Lung (tissue), 12 donors: ENCODE results near the gene FGD5. TPM values are rescaled to one million over a fixed set of nuclear protein-coding genes. Genes with fewer than 3 reads are reported as not detected.

Source experiments
- ATAC-seq: fragments of 200-7000 bp; cut with Tn5 transposase; one replicate; pipeline ENCODE4 v1.9.1; 2020; ENCODE audit warnings: moderate number of reproducible peaks; ENCODE audit not compliant: insufficient read depth, low FRiP score
- DNase-seq, 3 donors: peaks; one replicate each; pipeline ENCODE4 v3.0.0-alpha.2; 2013 to 2017
- H3K27ac ChIP-seq, 2 donors: one replicate each; pipeline ENCODE4 v1.5.1; 2013; ENCODE audit warnings: mild to moderate bottlenecking in 2 of 2, moderate library complexity in 2 of 2, control low read depth in 1 of 2, inconsistent platforms in 1 of 2, low read depth in 1 of 2, low read length in 1 of 2
- H3K27me3 ChIP-seq, 3 donors: one replicate each; pipeline ENCODE4 v1.5.1; 2013; ENCODE audit warnings: low read length in 2 of 3; ENCODE audit not compliant: control insufficient read depth in 3 of 3, insufficient read depth in 3 of 3
- H3K36me3 ChIP-seq, 4 donors: one replicate each; pipeline ENCODE4 v1.5.1; 2013; ENCODE audit warnings: low read length in 4 of 4, mild to moderate bottlenecking in 1 of 4, moderate library complexity in 1 of 4; ENCODE audit not compliant: control insufficient read depth in 4 of 4, insufficient read depth in 4 of 4
- H3K4me1 ChIP-seq, 5 donors: one replicate each; pipeline ENCODE4 v1.5.1; 2013; ENCODE audit warnings: low read length in 5 of 5, mild to moderate bottlenecking in 2 of 5, moderate library complexity in 1 of 5; ENCODE audit not compliant: control insufficient read depth in 5 of 5, insufficient read depth in 5 of 5
- H3K4me3 ChIP-seq: one replicate; pipeline ENCODE4 v1.5.1; 2013; ENCODE audit warnings: mild to moderate bottlenecking, control low read depth, moderate library complexity
- H3K9ac ChIP-seq, 2 donors: one replicate each; pipeline ENCODE4 v1.5.1; 2013; ENCODE audit warnings: low read length in 2 of 2, control low read depth in 1 of 2; ENCODE audit not compliant: insufficient read depth in 1 of 2
- H3K9me3 ChIP-seq, 4 donors: one replicate each; pipeline ENCODE4 v1.5.1; 2013; ENCODE audit warnings: low read length in 3 of 4, mild to moderate bottlenecking in 1 of 4, moderate library complexity in 1 of 4; ENCODE audit not compliant: control insufficient read depth in 4 of 4, insufficient read depth in 3 of 4
- CTCF ChIP-seq: IDR thresholded peaks from 2 replicates; pipeline ENCODE4 v1.5.1; 2012; ENCODE audit warnings: mild to moderate bottlenecking; ENCODE audit errors: control extremely low read depth, extremely low read depth
- WGBS, 2 donors: extraction: QIAGEN DNeasy Blood & Tissue Kit; methylation state at CpG; one replicate each; pipeline ENCODE4 v1.1.7; 2013; 5-methylcytosine and 5-hydroxymethylcytosine counted together
- polyA plus RNA-seq, 2 donors: library from polyadenylated mRNA; stranded (reverse); fragments of 200-250 nt; gene quantifications; one replicate each; pipeline ENCODE4 v1.2.1, GENCODE V29; 2013
- total RNA-seq, 2 donors: library from RNA; depleted of rRNA in 1 of 2; stranded (reverse); fragments of >200 nt in 1 of 2; gene quantifications; one replicate each; pipeline ENCODE4 v1.2.1, GENCODE V29; 2014 to 2021
- donor health status: control.
- donor health status: control.
- donor health status: Bipolar disorder and iron deficiency.
- donor health status: healthy.
- donor health status: DM: yes; HTN: yes; CAD: no.

FGD5 gene
- total and polyA plus RNA-seq, 4 donors = 14.6 to 58.5 (median 32.2) TPM

GRCh38 chr3:14814411-14814871 lies 4.3 kb upstream of the FGD5 start:
- Histone ChIP-seq H3K9me3 (no peaks in the 10 kb centered on the region), H3K27ac (no peak overlapping the region), H3K36me3 (peaks cover 0 to 5% (median 2%) of the 10 kb centered on the region in 4 donors), H3K27me3 (peaks cover 0 to 23% (median 0%) of the 10 kb centered on the region in 3 donors), H3K4me1 (peaks cover 0 to 39% (median 8%) of the 10 kb centered on the region in 5 donors), H3K9ac (no peak overlapping the region), H3K4me3 (no peak overlapping the region)
- WGBS, 2 donors = 53 to 71% methylated on average over 4 of the region's 4 CpGs
- DNase-seq = peak in 2 of 3 donors; percentile 45 to 60
- no peak for ATAC-seq
- no peak for TF ChIP-seq CTCF

GRCh38 chr3:14816359-14816758 lies 2.4 kb upstream of the FGD5 start:
- no peak for TF ChIP-seq CTCF
- Histone ChIP-seq H3K4me1 (peaks cover 0 to 31% (median 8%) of the 10 kb centered on the region in 5 donors), H3K36me3 (peaks cover 0 to 14% (median 4%) of the 10 kb centered on the region in 4 donors), H3K4me3 (no peak overlapping the region), H3K9ac (no peak overlapping the region), H3K27me3 (peaks cover 0 to 17% (median 0%) of the 10 kb centered on the region in 3 donors), H3K9me3 (no peaks in the 10 kb centered on the region), H3K27ac (no peak overlapping the region)
- WGBS, 2 donors = 88 to 95% methylated on average over 3 of the region's 3 CpGs
- no peak for ATAC-seq
- no peak for DNase-seq

- Histone ChIP-seq H3K27ac (no peak overlapping the region), H3K27me3 (peaks cover 0 to 6% (median 0%) of the 10 kb centered on the region in 3 donors), H3K4me1 (peaks cover 2 to 7% (median 3%) of the 10 kb centered on the region in 5 donors), H3K4me3 (no peak overlapping the region), H3K36me3 (peaks cover 0 to 14% (median 4%) of the 10 kb centered on the region in 4 donors), H3K9me3 (no peaks in the 10 kb centered on the region), H3K9ac (no peak overlapping the region)
- no peak for TF ChIP-seq CTCF
- no peak for ATAC-seq
- 79 to 82% methylated on average over 10 of the region's 10 CpGs for WGBS, 2 donors
- no peak for DNase-seq
Measured at GRCh38 chr3:14819671-14820070, 909 bp downstream of the FGD5 start.

GRCh38 chr3:14820156-14820555 lies 1.4 kb downstream of the FGD5 start:
- Histone ChIP-seq H3K27ac (no peak overlapping the region), H3K27me3 (peaks cover 0 to 3% (median 0%) of the 10 kb centered on the region in 3 donors), H3K36me3 (peaks cover 0 to 14% (median 4%) of the 10 kb centered on the region in 4 donors), H3K9me3 (no peaks in the 10 kb centered on the region), H3K9ac (no peak overlapping the region), H3K4me3 (no peak overlapping the region), H3K4me1 (peaks cover 0 to 4% (median 2%) of the 10 kb centered on the region in 5 donors)
- no peak for DNase-seq
- no peak for TF ChIP-seq CTCF
- WGBS, 2 donors = 90 to 96% methylated on average over 17 of the region's 17 CpGs
- no peak for ATAC-seq
